ENCODE measurements around the gene LRMDA. TPM values are rescaled to one million over a fixed set of nuclear protein-coding genes. Genes with fewer than 3 reads are reported as not detected.

LRMDA gene
- polyA plus RNA-seq, 4 donors: 19.1 to 23.0 (median 20.7) TPM

DNA sequence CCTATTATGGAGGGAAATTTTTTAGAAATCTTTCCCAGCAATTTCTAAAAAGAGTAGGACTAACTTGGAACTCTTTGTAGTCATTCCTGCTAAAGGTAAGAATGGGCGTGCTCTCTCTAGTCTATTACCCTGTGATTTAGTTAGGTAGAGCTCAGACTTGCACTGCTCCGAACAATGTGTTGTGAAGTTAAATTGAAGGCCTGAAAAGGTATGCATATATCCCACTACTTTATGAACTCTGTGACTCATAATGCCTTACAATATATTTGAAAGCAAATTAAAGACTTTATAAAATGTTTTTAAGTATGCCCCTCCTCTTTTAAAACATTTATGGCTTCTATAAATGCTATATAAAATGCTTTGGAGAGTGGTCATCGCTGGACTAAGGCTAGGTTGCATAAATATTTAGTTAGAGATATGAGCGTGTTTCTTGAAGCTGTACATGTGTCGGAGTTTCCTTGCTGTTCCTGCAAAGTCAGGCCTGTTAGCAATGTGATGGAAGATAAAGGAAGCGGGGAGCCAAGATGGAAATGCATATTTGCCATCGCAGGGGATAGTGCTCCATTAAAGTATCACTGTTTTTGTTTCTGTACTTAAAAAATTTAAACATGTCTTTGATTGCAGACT is 761.4 kb downstream of the LRMDA start:
- DNase-seq (ENCODE audit: low read depth in 4 of 4, low spot score in 3 of 4): no peak

GRCh38 chr10:76195654-76196390 is 764.4 kb downstream of the LRMDA start:
- DNase-seq (ENCODE audit: low read depth in 4 of 4, low spot score in 3 of 4): no peak

GRCh38 chr10:76197293-76197692 is 765.9 kb downstream of the LRMDA start:
- no peak for DNase-seq (ENCODE audit: low read depth in 4 of 4, low spot score in 3 of 4)

DNA sequence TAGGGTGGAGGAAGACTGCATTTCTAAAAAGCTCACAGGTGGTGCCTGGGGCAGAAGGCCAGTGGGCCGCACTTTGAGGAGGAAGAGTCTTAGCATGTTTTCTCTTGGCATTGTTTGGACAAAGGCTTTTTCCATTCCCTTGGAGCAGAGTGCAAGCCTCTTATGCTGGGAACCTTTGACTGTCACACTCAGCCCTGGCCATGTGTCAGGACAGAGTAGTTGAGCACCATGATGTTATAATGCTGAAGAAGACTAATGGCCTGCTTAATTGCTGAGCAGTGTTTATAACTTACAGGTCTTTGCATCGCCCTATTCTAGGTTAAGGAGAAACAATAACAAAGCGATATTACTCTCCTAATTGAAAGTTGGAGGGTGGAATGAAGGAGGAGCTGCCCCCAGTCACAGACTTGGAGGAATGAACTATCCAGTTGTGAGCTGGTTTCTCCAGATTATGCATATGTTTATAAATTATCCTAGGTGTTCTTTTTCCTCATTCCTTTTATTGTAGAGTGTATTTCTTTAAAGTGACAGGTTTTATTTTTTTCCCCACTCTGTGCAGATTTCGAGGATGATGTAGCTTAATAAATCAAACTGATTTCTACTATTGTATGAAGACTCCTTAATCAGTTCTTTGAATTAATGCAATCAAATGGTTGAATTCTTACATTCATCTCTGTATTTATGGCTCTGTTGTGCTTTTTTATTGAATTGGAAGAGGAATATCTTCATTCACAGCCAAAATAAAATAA is 767.0 kb downstream of the LRMDA start:
- DNase-seq (ENCODE audit: low read depth in 4 of 4, low spot score in 3 of 4): no peak

- DNase-seq (ENCODE audit: low read depth in 4 of 4, low spot score in 3 of 4): no peak
Measured at GRCh38 chr10:76201962-76202361, 770.5 kb downstream of the LRMDA start.

DNA sequence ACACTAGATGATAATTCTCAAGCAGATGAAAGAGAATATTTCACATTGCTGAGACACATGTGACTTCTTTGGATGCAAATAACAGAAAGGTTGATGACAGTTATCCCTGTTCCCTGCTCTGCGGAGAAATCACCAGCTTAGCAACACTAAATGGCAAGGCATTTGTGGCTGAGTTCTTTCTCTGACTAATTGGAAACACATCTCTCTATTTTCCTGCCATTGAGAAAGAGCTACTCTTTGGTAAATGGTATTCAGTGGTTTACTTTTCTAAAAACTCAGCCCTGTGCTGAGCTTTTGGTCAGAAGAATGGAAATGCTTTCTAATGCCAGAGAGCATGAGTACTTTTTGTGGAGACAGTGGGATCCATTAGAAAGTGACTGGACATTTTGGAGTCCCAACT is 771.4 kb downstream of the LRMDA start:
- no peak for DNase-seq (ENCODE audit: low read depth in 4 of 4, low spot score in 3 of 4)

DNA sequence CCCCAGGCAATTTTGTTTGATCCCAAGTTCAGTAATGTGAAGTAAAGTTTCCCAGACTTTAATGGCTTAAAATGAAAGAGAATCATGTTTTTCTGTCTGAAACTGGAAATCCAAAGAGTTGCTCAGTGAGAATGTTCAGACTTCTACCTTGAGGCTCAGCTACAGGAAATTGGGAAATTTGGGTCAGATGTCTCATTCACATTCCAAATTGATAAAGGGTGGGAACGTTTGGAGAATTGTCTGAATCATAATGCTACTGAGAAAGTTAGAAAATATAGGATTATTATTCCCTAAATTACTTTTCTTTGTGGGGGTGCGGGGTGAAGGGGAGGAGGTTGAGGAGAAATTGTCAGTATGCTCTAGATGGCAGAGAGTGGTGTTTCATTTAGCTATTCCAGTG is 773.9 kb downstream of the LRMDA start:
- DNase-seq (ENCODE audit: low read depth in 4 of 4, low spot score in 3 of 4): no peak

DNA sequence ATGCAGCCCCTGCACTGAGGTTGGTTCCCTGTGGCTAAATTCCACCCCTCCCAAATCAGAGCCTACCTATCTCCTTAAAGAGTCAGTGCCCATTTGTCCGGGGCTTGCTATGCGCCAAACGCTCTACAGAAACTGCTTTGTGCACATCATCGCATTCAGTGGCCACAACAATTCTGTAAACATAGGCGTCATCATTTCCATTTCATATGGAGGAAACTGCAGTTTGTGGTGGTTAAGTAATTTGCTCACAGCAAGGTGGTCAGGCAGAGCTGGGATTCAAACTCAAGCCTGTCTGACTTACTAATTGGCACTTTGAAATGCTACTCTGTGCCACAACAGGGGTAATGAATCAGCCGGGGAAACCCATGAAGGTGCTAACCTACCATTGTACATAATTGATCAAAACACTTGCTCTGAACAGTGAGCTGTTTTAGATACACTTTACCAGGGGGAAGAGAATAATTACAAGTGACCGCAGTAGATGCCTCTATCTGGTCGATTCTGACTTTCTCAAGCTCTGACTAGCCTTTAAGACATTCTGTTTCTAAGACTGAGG is 775.5 kb downstream of the LRMDA start:
- DNase-seq (ENCODE audit: low read depth in 4 of 4, low spot score in 3 of 4): no peak

DNA sequence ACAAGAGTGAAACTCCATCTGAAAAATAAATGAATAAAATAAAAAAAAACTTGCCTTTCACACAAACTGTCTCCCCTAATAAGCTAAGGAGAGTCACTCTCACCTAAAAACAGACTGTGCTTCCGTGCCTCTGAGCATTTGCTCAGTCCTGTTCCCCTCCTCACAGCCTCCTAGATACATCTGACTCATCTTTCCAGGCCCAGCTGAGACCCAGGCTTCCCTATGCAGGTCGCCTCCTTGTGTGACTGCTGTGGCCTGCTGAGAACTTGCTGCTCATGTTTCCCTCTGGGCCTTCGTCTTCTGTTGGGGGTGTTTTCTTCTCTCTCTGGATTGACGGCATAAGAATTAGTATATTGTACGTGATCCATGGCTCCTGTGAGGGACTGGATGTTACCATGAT is 777.7 kb downstream of the LRMDA start:
- DNase-seq (ENCODE audit: low read depth in 4 of 4, low spot score in 3 of 4): no peak

- no peak for DNase-seq (ENCODE audit: low read depth in 4 of 4, low spot score in 3 of 4)
Measured at GRCh38 chr10:76210211-76210610, 778.8 kb downstream of the LRMDA start.

GRCh38 chr10:76211691-76212090 is 780.3 kb downstream of the LRMDA start:
- no peak for DNase-seq (ENCODE audit: low read depth in 4 of 4, low spot score in 3 of 4)

GRCh38 chr10:76213876-76214275 is 782.5 kb downstream of the LRMDA start:
- DNase-seq (ENCODE audit: low read depth in 4 of 4, low spot score in 3 of 4): no peak

DNA sequence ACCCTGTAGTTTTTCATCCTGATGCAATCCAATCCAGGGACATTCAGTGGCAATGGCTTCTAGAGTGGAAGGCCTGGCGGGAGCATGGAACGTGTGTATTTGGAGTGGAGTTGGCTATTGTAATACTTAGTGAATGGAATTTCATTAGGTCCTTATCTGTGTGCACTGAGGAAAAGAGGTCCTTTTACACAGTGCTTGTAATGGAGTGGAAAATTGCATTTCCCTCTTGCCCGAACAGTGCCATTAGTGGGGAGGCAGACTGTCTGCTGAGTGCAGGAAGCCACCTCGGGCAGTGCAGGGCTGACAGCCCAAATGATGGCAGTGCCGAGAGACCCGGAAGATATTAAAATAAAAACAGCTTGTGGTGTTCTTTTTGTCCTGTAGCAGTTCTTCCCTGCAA is 786.6 kb downstream of the LRMDA start:
- DNase-seq (ENCODE audit: low read depth in 4 of 4, low spot score in 3 of 4): no peak

DNA sequence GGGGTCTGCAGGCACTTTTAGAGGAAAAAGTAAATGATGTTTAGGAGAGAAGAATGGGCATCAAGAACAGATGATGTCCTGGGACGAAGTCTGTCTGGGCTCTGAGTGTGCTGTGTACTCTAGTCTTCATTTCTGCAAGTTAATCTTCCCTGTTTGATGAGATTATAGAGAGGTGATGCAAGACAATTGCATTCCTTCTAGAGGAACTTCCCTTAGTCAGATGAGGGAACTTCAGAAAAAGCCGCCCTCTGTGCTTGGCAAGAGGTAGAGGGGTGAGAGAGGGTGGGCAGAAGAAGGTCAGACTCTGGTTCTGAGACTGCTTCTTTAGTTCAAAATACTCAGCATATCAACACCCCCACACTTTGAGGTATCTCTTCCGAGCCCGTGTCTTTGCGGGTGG is 797.9 kb downstream of the LRMDA start:
- no peak for DNase-seq (ENCODE audit: low read depth in 4 of 4, low spot score in 3 of 4)

DNA sequence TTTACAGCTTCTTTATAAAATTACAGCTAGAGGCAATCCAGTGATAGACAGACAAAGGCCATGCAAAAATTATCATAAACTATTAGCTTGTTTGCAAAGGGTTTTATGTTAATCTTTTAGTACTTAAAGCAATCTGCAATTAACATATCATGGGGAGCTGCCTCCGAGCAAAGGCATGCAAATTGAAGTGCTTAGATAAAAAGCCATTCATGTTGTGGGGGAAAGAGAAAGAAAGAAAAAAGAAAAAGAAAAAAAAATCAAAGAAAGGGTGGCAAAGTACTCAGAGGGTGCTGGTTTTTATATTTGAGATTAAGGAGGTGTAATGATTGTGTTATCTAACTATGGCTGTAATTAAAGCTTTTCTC is 799.5 kb downstream of the LRMDA start:
- no peak for DNase-seq (ENCODE audit: low read depth in 4 of 4, low spot score in 3 of 4)

DNA sequence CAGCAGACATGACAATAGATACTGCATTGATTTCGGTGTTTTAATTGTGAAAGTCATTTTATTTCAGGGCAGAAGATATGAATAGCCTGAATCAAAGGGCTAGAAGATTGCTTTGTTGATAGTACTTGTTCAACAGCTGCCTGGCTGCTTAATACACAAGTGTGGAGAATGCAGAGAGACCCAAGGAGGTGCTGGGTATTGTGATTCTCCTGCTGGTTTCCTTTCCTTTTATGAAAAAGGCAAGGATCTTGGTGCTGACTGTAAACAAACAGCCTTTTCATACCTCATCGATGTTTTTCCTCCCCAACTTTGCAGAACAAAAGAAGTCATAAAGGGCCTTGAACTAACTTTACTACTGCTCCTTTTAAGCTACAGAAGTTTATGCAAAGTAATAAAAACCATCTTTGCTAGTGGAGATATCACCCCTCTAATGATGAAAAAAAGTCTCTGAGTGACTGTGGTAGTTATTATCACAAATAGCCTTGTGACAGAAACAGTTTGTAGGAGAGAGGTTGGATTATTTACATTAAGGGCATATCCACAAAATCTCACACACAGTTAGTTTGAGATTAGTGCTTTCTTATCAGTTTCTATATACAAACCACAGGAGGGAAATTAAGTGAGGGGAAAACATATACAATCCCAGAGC is 800.0 kb downstream of the LRMDA start:
- DNase-seq (ENCODE audit: low read depth in 4 of 4, low spot score in 3 of 4): no peak

- no peak for DNase-seq (ENCODE audit: low read depth in 4 of 4, low spot score in 3 of 4)
Measured at GRCh38 chr10:76234499-76235226, 803.2 kb downstream of the LRMDA start.

DNA sequence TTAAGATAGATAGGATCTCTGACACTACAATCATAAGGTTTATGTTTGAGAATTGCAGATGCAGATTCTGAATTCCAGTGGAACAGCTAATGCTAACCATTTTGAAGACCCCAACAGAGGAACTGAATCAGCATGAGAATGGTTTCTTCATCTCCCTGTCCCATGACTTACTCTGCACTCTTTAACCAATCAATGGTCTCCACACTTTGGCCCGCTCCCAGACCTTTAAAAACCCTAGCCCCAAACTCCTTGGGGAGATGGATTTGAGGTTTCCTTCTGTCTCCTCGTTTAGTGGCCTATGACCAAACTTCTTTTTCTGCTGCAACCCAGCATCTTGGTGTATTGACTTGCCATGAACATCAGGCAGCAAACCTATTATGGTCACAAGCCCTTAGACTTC is 804.9 kb downstream of the LRMDA start:
- no peak for DNase-seq (ENCODE audit: low read depth in 4 of 4, low spot score in 3 of 4)

- no peak for DNase-seq (ENCODE audit: low read depth in 4 of 4, low spot score in 3 of 4)
Measured at GRCh38 chr10:76242956-76243355, 811.5 kb downstream of the LRMDA start.

GRCh38 chr10:76244061-76244686 is 812.8 kb downstream of the LRMDA start:
- DNase-seq (ENCODE audit: low read depth in 4 of 4, low spot score in 3 of 4): peak; percentile 48 to 80 (median 74)
